ENCODE measurements around the gene GLDC. TPM values are rescaled to one million over a fixed set of nuclear protein-coding genes. Genes with fewer than 3 reads are reported as not detected.
"Not testable (repeated sequence)": the region's sequence is repeated elsewhere in the genome, so short reads cannot be mapped to it uniquely, and the experiment has no call there.

Gene GLDC
- 4.4 and 5.5 TPM in 2 replicates for total RNA-seq (2014; rRNA removed; shearing (Covaris generic))
- polyA plus RNA-seq (2014; cell fraction: nucleus; rRNA removed): 5.7 and 13.5 TPM in 2 replicates

- DNase-seq (ENCODE audit: extremely low read depth, low read depth): peak; percentile 75
These were observed at the start of gene GLDC for GRCh38 chr9:6645355-6646292. GLDC (minus strand) TSS chr9:6645729; CDS start chr9:6645499, 230 bp downstream.

GRCh38 chr9:6692881-6693361, 47.4 kb upstream of the GLDC start:
- no peak for DNase-seq (ENCODE audit: extremely low read depth, low read depth)

GRCh38 chr9:6692433-6692832, 46.9 kb upstream of the GLDC start:
- no peak for DNase-seq (ENCODE audit: extremely low read depth, low read depth)

GRCh38 chr9:6690675-6691070, 45.1 kb upstream of the GLDC start:
- not testable (repeated sequence) for DNase-seq (ENCODE audit: extremely low read depth, low read depth)

DNA sequence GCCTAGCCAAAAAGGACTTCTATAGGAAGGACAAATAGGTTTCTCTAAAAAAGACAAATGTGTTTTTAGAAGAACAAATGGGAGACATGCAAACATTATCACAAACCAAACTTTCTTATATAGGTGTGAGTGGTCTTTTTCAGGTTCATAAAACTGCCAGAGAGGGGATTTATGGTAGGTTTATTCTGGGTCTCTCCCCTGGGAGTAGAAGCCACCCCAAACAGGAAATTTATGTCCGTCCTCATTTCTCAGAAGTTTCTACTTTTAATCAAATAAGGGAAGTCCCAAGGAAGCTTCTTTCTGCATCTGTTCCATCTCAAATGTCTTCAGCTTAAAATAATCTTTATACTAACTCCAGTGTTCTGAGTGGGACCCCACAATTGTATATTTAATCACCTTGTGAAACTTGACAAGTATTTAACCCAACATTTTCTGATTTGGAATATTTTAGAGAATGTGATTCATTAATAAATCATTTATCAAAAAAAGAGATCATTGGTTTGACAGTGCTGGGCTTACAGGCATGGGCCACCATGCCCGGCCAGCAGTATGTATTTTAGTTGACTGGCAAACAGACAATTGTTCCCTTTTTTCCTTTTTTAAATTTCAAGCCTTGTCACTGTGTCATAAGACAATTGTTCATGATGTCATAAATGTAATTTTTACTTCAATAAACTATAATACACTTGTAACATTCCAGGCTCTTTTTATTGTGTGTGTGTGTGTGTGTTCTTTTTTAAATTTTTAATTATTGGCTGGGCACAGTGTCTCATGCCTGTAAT, 44.6 kb upstream of the GLDC start:
- DNase-seq (ENCODE audit: extremely low read depth, low read depth): no peak

- no peak for DNase-seq (ENCODE audit: extremely low read depth, low read depth)
These were observed 41.7 kb upstream of the GLDC start for GRCh38 chr9:6687180-6687579.

GRCh38 chr9:6686396-6686795, 40.9 kb upstream of the GLDC start:
- no peak for DNase-seq (ENCODE audit: extremely low read depth, low read depth)

GRCh38 chr9:6681957-6682501, 36.5 kb upstream of the GLDC start:
- no peak for DNase-seq (ENCODE audit: extremely low read depth, low read depth)

DNA sequence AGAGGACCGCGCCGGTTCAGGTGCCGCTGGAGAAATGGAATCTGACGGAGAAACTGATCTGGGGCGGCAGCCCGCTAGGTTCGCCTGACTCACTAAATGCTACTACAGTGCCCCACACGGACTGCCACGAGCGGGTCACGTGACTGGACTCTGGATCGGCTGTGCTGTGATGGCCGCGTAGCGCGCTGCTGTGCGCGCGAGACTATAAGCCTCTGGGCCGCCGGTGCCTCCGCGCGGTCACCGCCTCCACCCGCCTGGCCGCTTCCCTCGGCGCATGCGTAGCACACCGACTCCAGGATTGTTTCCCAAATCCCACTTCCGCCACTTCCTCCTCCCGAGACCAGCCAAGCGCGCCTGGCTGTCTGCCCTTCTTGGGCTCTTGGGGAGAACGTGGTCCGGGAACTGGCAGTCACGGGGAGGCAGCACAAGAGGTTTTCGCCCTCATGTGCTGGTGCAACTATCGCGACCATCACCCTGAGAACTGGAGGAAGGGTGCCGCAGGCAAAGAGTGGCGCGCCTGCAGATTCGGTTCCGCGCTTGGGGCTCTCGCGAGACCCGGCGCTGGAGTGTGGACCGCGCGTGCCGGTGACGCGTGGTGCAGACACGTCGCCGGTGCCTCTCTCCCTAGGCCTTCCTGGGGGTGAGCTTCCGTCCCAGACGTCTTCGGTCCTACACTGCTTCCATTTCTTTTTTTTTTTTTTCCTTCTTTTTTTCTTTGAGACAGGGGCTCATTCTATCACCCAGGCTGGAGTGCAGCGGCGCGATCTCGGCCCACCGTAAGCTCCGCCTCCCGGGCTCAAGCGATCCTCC, 35.8 kb upstream of the GLDC start:
- DNase-seq (ENCODE audit: extremely low read depth, low read depth): peak; percentile 94

DNA sequence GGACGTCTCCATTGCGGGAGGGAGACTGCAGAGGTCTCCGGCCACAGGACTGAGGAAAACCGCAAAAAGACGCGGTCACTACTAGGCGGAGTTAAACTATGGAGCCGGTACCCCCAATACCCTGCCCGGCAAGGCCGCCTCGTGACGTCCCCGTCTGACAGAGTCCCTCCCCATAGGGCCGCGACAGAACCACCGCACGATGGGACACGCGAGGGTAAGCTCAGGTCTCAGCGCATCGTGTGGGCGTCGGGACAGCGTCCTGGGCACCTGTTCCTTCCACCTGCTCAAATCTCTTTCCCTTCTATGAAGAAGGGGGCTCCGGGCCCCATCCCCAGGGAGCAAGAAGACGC, 35.2 kb upstream of the GLDC start:
- peak; percentile 19 for DNase-seq (ENCODE audit: extremely low read depth, low read depth)

- no peak for DNase-seq (ENCODE audit: extremely low read depth, low read depth)
These were observed 32.3 kb upstream of the GLDC start for GRCh38 chr9:6677803-6678202.

DNA sequence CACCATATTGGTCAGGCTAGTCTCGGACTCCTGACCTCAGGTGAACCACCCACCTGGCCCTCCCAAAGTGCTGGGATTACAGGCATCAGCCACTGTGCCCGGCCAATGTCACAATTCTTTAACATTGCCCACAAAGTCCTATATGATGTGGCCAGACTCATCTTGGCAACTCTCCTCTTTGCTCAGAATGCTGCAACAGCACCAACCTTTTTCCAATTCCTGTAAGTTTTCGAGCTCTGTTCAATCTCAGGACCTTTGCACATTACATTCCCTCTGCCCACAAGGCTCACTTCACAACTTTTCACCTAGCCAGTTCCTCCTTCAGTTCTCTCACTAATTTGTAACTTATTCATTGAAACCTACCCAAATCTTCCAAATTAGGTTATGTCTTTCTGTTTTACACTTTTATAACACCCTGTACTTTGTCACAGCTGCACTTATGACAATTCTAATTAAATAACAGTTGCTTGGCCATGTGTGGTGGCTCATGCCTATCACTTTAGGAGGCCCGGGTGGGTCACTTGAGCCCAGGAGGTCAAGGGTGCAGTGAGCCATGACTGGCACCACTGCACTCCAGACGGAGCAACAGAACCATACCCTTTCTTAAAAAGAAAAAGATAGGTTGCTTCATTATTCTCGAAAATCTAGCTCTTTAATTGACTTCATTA, 30.9 kb upstream of the GLDC start:
- DNase-seq (ENCODE audit: extremely low read depth, low read depth): no peak

GRCh38 chr9:6675268-6675667, 29.7 kb upstream of the GLDC start:
- DNase-seq (ENCODE audit: extremely low read depth, low read depth): no peak

DNA sequence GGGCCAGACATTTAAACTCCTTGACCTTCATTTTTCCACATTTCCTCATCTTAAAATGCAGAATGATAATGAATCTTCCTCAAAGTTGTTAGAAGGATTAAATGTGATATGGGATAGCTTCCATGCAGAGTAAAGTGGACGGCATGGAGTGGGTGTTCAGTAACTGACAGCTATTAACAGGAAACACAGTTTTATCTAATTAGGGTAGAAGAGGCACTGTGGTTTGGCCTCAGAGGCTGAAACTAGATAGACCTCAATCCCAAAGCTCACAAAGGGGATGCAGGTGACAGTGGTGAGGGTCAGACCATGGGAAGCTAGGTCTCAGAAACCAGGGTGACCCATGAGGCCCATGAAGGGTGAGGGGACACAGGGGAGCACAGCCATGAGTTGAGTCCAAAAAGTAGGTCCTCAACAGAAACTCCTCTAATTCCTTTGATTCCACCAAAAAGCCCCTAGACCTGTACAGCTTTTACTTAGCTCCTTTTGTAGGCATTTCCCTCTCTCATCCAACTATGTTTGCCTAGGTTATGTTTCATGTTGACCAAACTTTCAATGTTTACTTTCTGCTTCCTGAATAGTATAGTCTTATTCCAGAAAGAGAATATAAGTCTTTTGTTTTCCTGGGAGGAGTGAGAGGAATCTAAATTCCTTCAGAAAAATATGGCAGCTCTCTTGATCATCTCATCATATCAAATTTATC, 27.9 kb upstream of the GLDC start:
- no peak for DNase-seq (ENCODE audit: extremely low read depth, low read depth)

GRCh38 chr9:6672118-6672517, 26.6 kb upstream of the GLDC start:
- DNase-seq (ENCODE audit: extremely low read depth, low read depth): no peak

DNA sequence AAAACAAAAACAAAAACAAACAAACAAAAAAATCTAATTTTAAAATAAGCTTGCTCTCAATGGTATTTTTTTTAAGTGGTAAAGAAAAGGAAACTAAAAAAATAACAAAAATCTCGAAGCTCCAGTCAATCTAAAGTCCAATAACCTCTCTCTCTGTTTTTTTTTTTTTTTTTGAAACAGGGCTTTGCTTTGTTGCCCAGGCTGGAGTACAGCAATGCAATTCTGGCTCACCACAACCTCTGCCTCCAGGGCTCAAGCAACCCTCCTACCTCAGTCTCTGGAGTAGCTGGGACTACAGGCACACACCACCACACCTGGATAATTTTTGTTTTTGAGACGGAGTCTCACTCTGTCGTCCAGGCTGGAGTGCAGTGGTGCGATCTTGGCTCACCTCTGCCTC, 25.9 kb upstream of the GLDC start:
- DNase-seq (ENCODE audit: extremely low read depth, low read depth): no peak

- no peak for DNase-seq (ENCODE audit: extremely low read depth, low read depth)
These were observed 24.4 kb upstream of the GLDC start for GRCh38 chr9:6669881-6670280.

DNA sequence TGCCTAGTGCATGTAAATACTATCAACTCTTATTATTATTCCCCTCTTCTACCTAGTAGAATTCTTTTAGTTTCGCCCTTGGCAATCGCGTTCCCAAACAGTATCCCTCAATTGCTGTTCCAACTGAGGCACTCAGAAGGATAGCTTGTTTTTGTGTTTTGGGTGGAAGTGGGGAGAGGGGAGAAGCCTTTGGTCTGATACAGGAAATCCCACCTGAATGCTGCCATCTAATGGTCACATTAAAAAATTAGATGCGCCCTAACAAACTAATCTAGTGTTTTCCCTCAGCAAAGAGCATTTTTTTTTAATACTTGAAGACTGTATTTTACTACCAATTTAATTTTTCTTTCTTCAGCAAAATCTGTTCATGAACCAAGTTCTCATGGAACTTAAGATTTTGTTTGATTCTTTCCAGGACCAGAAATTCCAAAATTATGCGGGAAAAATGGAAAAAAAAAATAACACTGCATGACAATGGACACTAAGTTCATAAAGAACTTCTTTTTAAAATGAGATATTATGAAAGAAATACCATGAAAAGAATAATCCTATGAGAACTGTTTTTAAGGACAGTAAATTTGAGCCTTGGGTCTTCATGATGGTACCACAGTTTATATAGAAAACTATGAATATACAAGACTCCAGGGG, 22.2 kb upstream of the GLDC start:
- peak; percentile 40 for DNase-seq (ENCODE audit: extremely low read depth, low read depth)

- DNase-seq (ENCODE audit: extremely low read depth, low read depth): no peak
These were observed 21.6 kb upstream of the GLDC start for GRCh38 chr9:6667080-6667479.
